Activated T-cell treated with anti-CD3 and anti-CD28 coated beads, Interleukin-2, amount 50 U/mL, for 1 hour (primary cell): ENCODE data around the gene GPRIN3.

Experiments
- DNase-seq: peaks from one replicate; pipeline ENCODE4 v3.0.0-alpha.2; 2020

Gene GPRIN3

DNA sequence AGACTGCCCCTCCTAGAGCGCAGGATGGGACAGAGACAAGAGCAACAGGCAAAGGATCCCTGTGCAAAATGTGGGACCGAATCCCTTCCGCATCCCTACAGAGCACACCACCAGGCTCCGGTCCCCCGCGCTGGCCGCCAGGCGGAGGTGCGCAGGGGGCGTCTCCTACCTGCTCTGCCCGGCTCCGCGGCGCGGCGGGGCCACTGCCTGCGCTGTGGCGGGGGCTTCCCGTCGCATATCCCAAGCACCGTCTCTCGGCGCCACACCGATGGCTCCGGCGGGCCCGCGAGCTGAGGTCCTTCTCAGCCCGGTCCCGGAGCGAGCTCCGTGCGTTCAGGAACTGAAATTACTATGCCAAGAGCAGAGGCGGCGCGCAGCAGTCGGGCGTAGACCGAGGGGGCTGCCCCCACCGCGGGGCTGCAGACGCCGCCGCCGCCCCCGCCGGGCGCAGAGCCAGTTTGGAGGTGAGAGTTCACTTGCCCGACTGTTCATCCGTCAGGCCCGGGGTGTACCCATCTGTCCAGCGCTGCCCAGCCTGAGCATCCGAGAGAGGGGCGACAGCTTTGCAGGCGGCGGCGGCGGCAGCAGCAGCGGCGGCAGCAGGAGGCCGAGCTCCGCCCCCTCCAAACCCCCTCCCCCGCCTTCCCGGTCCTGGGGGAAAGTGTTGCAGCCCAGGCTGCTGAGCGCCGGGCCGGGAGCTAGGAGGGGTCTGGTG, at the start of gene GPRIN3:
TSS of gene GPRIN3 (minus strand) at position 355 of the 715 bp plus-strand sequence. CDS start 57,690 bp downstream, outside the sequence.
- peak; percentile 74 for DNase-seq

DNA sequence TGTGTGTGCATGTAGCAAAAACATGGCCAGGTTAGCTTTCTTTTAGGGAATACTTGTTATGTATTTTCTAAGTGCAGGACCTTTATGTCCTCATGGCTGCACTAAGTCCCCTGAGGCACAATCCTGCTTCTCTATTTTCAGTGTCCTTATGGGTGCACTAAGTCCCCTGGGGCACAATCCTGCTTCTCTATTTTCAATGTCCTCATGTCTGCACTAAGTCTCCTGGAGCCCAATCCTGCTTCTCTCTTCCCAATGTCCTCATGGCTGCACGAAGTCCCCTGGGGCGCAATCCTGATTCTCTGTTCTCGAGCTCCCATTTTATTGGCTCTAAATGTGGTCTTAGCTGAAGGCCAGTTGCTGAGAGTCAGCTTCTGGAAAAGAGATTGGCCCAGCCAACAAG, 49.7 kb upstream of the GPRIN3 start:
- DNase-seq: no peak

DNA sequence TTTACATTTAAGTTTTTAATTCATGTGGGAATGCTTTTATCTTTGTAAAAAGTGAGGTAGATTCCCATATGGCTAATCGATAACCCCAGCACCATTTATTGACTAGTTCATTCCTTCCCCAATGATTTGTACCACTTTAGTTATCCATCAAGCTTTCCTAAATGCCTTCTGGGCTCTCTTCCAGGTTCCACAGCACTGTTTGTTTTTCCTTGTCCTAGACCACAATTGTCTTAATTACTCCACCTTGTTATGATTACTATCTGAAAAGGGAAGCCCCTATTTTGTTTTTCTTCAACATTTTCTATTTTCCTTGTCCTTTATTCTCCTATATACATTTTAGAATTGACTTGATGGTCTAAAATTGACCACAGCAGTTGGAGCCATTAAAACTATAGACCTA, 48.5 kb upstream of the GPRIN3 start:
- DNase-seq: no peak

DNA sequence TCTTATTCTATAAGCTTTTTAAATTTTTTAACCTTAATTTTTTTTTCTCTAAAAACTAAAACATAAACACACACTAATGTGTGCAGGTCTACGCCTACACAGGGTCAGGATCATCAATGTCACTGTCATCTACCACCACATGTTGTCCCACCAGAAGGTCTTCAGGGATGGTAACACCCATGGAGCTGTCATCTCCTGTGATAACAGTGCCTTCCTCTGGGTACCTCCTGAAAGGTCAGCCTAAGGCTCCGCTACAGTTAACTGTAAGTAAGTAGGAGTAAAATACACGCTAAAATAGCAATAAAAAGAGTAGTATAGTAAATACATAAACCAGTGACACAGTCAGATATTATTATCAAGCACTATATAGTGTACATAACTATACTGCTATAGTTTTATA, 45.9 kb upstream of the GPRIN3 start:
- DNase-seq: no peak

DNA sequence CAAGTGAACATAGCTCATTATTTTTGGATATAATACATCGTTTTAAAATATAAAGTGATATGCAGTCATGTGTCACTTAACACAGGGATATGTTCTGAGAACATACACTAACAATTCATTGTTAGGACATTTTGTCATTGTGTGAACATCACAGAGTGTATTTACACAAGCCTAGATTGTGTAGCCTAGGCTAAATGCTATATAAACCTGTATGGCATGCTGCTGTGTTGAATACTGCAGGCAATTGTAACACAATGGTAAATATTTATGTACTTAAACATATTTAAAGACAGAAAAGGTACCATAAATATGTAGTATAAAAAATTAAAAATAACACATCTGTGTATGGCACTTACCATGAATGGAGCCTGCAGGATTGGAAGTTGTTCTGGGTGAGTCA, 44.9 kb upstream of the GPRIN3 start:
- DNase-seq: no peak

DNA sequence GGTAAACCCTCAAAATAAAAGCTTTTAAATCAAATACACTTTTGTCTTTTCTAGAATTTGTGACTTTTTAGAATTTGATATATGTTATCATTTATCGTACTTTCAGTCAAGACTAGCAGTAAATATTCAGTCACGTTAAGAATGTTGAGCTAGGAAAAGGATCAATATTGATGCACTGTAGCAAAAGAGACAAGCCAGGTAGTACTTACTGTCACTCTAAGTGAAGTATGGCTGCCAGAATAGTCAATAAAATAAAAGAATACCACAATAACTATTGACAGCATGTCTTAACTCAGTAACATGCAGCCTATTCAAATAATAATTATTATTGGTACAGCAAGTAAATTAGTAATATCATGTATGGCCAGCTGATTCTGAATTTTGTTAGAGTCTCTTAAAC, 43.6 kb upstream of the GPRIN3 start:
- DNase-seq: no peak

DNA sequence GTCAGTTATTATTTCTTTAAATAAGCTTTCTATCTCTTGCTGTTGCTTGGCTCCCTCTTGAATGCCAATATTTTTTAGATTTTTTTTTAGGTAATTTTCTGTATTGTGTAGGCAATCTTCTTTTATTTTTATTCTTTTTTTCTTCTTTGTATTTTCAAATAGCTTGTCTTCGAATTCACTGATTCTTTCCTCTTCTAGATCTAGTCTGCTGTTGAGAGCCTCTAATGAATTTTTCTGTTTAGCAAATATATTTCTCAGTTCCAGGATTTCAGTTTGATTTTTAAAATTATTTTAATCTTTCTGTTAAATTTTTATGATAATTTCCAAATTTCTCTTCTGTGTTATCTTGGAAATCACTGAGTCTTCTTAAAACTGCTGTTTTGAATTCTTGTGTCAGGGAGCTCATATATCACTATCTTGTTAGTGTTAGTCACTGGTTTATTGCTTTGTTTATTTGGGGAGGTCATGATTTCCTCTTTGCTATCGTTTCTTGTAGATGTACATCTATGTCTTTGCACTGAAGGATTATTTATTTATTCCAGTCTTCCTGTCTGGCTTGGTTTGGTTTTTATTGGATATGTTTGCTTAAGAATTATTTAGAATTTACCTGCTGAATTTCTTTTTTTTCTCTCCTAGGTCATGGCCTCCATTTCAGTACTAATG, 39.9 kb upstream of the GPRIN3 start:
- DNase-seq: no peak

DNA sequence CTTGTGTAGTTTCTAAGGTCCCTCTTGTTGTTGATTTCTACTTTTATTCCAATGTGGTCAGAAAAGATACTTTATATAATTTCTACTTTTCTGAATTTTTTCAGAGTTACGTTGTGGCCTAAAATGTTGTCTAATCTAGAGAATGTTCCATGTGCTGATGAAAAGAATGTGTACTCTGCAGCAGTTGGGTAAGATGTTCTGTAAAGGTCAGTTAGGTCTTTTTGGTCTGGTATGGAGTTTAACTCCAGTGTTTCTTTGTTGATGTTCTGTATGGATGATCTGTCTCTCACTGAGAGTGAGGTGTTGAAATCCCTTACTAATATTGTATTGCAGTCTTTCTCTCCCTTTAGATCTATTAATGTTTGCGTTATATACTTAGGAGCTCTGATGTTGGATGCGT, 37.0 kb upstream of the GPRIN3 start:
- DNase-seq: no peak

DNA sequence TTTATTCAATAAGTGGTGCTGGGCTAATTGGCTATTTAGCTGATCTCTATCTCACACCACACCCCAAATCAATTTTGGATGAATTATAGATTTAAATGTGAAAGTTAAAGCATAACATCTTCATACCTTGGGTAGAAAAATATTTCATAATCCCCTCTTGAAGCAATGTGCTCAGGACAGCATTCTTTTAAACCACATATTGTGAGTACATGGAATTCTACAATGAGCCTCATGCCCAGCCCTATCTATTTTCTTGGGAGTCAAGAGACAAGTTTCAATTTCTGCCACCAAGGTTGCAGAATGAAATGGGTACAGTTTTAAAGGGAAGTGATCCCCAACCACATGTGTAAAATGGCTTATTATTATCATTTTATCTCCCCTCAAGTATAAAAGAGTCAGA, 30.6 kb upstream of the GPRIN3 start:
- DNase-seq: no peak

DNA sequence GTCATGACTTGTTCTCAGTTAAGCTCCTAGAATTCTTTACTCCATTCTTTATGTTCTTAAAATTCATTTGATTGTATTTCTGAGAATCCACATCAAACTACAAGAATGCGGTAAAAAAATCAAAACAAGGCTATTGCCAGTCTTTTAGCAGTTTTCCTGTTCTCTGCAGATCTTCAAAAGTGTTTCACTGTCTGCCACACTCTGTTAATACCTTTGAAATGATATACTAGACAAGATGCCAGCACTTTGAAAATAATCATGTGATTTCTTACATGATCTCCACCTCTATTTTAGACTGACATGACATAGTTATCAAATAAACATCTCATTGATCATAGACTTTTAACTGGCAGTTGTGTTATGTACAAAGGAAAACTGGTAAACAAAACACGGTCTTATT, 30.1 kb upstream of the GPRIN3 start:
- DNase-seq: no peak

DNA sequence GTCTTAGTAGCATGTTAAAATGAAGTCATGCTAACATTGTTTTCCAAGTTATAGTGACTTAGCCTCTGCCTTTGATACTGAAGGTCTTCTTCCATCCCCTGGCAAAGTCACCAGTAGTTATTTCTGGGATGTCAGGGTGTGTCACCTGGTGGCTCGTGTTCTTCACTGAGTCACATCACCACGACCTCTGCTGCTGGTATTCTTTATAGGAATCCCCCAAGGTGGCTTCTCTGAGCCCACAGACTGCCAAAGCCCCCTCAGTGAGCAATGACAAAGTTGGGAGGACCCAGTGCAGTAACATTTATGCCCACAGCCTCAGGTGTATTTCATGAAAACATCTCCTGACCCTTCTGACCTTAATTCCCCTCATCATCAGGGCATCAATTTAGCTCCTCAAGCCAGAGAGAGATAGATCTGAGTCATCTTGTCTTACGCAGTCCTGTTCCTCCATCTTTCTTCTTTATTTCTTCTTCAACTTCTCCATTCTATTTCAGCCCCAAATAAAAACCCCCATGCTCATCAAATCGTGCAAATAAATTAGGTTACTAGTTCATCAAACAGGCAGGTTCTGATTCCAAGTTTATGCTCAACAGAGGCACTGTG, 29.3 kb upstream of the GPRIN3 start:
- no peak for DNase-seq

DNA sequence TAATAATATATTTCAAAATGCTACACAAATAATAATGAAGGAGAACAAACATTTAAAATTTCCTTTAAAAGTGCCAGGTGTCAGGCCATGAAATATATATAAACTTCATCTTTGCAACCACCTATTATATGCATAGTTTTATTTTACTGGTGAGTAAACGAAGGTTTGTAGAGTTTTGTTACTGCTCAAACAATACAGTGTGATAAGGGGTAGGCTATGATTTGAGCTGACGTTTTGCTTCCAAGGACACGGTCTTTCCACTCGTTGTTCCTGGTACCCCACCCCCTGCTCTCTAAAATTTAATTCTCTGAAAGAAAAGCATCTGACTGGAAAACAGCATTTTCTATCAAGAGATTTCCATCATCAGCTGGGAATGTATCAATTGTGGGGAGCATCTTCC, 27.2 kb upstream of the GPRIN3 start:
- no peak for DNase-seq

DNA sequence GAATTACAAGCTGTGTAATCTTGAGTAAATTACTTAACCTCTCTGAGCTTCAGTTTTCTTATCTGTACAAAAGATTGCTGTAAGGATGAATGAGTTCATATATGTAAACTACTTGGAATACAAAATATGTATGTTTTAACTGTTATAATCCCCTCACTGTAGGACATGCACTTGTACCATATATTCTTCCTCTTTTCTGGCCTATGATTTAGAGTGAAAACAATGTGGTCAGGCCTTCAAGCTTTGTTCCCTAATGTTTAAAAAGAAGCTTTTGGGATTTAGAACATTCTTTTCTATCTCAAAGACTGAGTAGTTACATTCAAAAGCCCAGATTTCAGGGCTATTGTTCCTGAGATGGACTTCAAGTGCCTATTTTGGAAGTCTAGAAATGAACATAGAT, 26.7 kb upstream of the GPRIN3 start:
- DNase-seq: no peak

DNA sequence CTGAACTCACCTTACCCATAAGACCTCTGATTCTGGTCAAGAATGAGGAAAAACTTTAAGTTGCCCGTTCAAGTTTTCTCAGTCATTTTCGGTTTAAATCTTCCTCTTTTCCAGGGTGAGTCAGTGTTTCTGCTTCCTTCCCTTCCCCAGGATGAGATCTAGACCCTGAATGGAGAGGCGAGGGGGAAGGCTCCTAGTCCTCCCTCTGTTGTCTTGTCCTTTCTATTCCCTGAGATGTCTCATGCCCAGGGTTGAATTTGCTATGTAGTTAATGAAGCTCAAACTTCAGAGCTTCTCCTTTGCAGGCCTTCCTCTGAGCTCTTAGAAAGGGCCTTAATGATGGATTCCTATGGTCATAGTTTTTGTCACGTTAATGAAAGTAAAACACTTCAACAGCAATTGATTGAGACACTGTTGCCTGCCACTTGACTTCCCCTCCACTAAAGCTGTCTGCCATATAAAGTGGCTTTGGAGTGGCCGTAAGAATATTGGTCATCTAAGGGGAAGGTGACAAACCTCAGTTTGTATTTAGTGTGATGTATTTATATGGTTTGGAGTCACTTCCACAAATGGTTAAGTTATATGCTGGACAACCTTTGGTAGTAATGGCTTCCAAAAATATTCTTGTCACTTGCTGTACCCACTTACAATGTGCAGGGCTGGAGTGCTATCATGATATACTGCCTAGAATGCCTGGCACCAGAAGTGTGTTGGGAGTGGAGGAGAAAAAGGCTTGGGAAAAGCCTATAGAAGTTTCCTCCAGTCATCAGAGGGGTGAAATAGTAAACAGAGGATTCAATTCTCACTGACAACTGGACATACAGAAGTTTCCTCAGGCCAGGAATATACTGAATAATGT, 24.3 kb upstream of the GPRIN3 start:
- DNase-seq: no peak

DNA sequence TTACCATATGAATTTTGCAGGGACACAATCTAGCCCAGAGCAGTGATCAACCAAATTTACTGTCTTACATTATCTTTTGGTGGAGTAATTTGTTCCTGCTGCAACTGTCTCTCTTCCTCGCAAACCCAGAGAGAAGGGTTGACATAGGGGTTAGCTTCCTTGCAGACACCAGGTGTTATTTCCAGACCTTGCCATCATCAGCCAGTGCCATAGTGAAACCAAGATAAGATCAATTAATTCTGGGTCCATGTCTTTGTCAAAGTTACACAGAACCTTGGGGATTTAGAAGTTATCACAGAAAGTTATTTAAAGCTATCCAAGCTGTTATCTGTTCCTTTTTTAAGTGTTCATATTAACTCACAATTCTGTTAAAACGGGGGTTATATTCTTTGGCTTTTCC, 23.6 kb upstream of the GPRIN3 start:
- no peak for DNase-seq

DNA sequence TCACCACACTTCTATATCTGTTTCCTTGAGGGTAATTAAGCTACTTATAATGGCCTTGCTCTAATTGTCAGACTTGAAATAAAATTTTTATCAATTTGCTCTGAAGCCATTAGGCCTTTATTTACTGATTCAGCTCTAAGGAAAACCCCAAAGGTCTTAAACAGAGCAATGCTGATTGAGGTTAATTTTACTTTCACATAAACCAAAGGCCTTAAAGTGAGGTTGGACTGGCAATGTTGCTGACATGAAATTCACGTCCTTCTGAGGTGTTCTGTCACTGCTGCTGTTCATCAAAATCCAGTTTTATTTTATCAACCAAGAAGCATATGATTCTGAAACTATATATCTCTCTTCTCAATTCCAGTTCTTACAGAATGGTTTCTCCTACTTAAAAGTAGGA, 21.7 kb upstream of the GPRIN3 start:
- no peak for DNase-seq

DNA sequence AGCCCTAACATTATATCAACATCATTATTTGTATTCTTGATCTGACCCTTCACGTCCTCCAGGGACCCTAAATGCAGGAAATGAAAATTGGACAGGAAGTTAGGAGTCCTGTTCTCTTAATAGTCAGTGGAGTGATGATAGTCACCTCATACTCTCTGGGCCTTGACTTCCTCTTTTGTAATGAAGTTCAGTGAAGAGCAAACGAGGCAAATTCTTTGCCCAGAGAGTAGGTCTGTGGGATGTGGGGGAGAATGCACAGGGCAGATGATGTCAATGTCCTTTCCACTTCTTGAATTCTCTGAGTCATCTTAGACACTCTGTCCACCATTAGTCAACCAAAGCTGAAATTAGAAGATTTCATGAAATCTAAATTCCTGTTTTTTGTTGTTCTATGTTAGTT, 17.1 kb upstream of the GPRIN3 start:
- DNase-seq: no peak

DNA sequence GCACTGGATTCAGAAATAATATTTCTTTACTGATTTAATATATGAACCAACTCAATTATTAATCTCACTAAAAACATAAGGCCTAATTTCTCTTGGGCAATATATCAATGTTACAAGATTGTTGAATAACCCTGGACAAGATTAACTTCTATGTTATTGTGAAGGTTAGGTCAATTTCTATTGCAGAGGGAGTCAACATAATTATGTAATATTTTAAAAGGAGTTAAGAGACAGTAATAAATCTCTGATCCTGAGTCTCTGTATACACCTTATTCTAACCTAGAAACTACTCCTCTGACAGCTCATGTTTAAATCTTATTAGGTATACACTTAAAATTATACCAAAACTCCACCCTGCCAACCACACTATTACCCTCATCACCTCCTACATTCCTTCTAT, 15.1 kb upstream of the GPRIN3 start:
- DNase-seq: no peak

DNA sequence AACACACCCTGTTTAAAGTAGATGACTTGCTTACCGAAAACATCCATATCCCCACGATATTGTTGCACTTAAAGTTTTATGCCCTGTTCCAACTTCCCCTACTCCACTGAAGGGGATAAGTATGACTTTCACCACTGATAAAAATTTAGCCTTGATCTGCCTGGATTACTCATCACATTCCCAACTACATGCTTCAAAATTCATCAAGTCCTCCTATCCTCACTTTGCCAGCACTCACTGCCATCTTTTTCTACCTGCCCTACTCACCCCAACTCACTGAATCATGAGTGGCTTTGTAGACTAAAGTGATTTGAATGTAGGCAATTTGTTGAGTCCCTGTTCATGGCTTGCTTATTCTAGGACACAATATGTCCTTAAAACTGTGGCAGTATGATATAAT, 12.2 kb upstream of the GPRIN3 start:
- no peak for DNase-seq

DNA sequence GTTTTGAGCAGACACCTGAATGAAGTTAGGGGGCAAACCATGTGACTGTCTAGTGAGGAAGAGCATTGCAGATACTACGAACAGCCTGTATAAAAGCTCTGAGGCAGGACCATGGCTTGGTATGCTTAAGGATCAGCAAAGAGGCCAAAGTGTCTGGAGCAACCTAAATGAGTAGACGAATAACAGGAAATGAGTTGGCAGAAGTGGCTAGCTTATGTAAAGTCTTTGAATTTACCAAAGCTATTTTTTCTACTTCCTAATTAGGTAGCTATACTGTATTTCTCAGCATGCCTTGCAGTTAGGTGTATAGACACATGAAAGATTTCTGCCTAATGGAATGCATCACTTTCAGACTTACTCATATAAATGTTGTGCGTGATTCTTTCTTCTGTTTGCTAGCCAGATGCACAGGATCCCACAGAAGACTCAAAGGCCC, 9.3 kb upstream of the GPRIN3 start:
- DNase-seq: no peak

DNA sequence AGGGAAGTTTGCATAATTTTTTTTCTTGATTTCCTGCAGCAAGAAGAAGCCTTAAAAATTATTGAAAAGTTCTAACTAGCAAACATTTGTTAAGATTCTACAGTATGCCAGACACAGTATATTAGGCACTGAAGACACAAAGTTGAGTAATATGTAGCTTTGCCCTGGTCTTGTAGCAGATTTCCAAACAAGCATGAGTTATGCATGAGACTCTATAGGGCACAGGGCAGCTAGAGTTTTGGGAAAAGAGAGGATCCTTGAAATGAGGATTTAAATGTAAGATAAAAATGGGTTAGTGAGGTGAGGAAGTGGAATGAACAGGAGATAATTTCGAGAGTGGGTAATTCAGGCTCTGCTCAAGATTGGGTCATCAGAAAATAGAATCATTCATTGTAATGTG, 8.6 kb upstream of the GPRIN3 start:
- DNase-seq: no peak

DNA sequence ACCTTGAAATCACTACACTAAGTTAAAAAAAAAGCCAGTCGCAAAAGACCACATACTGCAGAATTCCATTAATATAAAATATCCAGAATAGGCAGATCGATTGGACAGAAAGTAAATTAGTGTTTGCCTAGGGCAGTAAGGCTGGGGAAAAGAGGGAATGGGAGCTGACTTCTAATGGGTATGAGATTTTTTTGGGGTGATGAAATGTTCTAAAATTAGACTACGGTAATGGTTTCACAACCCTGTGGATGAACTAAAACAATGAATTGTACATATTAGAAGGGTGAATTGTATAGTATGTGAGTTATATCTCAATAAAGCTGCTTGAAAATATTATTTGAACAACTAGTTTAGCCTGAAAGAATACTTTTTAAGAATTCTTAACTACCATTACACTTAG, 6.7 kb upstream of the GPRIN3 start:
- DNase-seq: no peak

DNA sequence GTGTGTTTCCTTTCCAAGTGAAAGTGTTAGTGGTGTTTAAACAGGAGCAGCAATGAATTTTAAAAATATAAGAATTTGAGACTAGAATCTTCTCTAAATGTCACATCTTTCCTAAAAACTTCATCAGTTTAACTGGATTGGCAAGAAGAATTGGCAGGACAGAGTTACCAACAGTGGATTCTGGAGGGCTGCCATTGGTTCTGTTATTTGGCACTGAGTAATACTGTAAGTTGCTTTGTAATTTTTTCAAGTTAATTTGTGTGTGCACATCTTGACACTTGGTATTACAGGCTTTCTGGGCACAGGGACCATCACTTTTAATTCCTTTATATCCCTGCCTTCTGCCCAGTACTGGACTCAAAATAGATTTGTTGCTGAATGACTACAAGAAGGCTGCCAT, 4.5 kb upstream of the GPRIN3 start:
- no peak for DNase-seq

DNA sequence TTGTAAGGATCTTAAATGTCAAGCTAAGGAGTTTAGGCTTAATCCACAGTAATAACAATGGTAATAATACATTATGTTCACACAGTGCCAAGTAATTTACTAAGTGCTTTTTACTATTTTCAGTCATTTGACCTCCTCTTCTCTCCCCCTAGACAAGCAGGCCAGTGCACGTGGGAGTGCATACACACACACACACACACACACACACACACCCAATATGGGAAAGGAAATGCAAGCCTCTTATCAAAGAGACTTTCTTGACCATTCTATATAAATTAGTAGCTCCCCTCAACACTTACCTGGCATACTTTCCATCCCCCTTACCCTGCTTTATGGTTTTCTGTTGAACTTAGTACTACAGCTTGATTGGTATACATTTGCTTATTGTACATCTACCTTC, 3.8 kb upstream of the GPRIN3 start:
- no peak for DNase-seq
